SK-N-MC (cell line): ENCODE results near the gene MYO1A.
"Not testable (repeated sequence)": the region's sequence is repeated elsewhere in the genome, so short reads cannot be mapped to it uniquely, and the experiment has no call there.

Experiments
- EZH2 ChIP-seq: fragments of 200-600 bp; sonication (generic); IDR thresholded peaks from one replicate; pipeline ENCODE4 v1.6.1; 2017; ENCODE audit warnings: antibody characterized with exemption
- POLR2AphosphoS5 ChIP-seq: IDR thresholded peaks from 2 replicates; pipeline ENCODE4 v1.6.1; 2012; ENCODE audit warnings: mild to moderate bottlenecking, low read depth, low read length, borderline replicate concordance

GRCh38 chr12:57053901-57054300 lies 4.0 kb upstream of the MYO1A start:
- TF ChIP-seq EZH2, POLR2AphosphoS5: not testable (repeated sequence)
